Common myeloid progenitor, CD34-positive (primary cell): ENCODE results near the gene MYO18A.

Experiments
- CTCF ChIA-PET: fragments of 350-600 bp; sonication (Branson Sonifier 250); formaldehyde crosslinking; loops from one replicate; lab custom pipeline; 2021; ENCODE audit warnings: antibody characterized with exemption; lab: Charles Lee
- POLR2A ChIA-PET: fragments of 350-600 bp; sonication (Branson Sonifier 250); formaldehyde crosslinking; loops from one replicate; lab custom pipeline; 2021; ENCODE audit warnings: antibody characterized with exemption; lab: Charles Lee
- DNase-seq, 3 donors: peaks; one replicate each; pipeline versions ENCODE4 v3.0.0 to v3.0.0-alpha.2; 2013
- H3K27ac ChIP-seq, 2 experiments: 1 replicate in 1 of 2; 2 replicates in 1 of 2; pipeline ENCODE4 v1.7.0; 2013; ENCODE audit warnings: inconsistent platforms in 2 of 2, low read length in 2 of 2, mild to moderate bottlenecking in 2 of 2, low read depth in 1 of 2, moderate library complexity in 1 of 2; ENCODE audit not compliant: severe bottlenecking in 2 of 2, insufficient read depth in 1 of 2, poor library complexity in 1 of 2
- H3K27me3 ChIP-seq, 5 experiments: replicated peaks in 2 of 5; 1 replicate in 3 of 5; 2 replicates in 2 of 5; pipeline versions ENCODE4 v1.6.1 to v1.7.0; 2013; ENCODE audit warnings: low read length in 4 of 5, mild to moderate bottlenecking in 2 of 5, moderate library complexity in 2 of 5, inconsistent platforms in 1 of 5; ENCODE audit not compliant: insufficient read depth in 5 of 5, control insufficient read depth in 4 of 5
- H3K36me3 ChIP-seq, 4 experiments: 1 replicate in 2 of 4; 2 replicates in 2 of 4; pipeline versions ENCODE4 v1.6.1 to v1.7.0; 2013; ENCODE audit warnings: low read length in 3 of 4, control low read depth in 1 of 4, mild to moderate bottlenecking in 1 of 4; ENCODE audit not compliant: control insufficient read depth in 4 of 4, insufficient read depth in 4 of 4
- H3K4me1 ChIP-seq, 4 experiments: 1 replicate in 3 of 4; 2 replicates in 1 of 4; pipeline versions ENCODE4 v1.6.1 to v1.7.1; 2013; ENCODE audit warnings: low read length in 3 of 4, mild to moderate bottlenecking in 3 of 4, control low read depth in 1 of 4, inconsistent platforms in 1 of 4, moderate library complexity in 1 of 4; ENCODE audit not compliant: control insufficient read depth in 4 of 4, insufficient read depth in 4 of 4; ENCODE audit errors: control extremely low read depth in 1 of 4
- H3K4me3 ChIP-seq, 7 experiments: 1 replicate in 4 of 7; 2 replicates in 3 of 7; pipeline versions ENCODE4 v1.5.1 to v1.7.0; 2013; ENCODE audit warnings: mild to moderate bottlenecking in 7 of 7, low read length in 6 of 7, moderate library complexity in 6 of 7, inconsistent platforms in 2 of 7, low read depth in 2 of 7, control low read depth in 1 of 7; ENCODE audit not compliant: insufficient read depth in 4 of 7, control insufficient read depth in 1 of 7; ENCODE audit errors: extremely low read depth in 1 of 7
- H3K9me3 ChIP-seq, 5 experiments: 1 replicate in 4 of 5; 2 replicates in 1 of 5; pipeline versions ENCODE4 v1.6.1 to v1.7.1; 2013; ENCODE audit warnings: low read length in 4 of 5, mild to moderate bottlenecking in 2 of 5, inconsistent platforms in 1 of 5, low read depth in 1 of 5, moderate library complexity in 1 of 5; ENCODE audit not compliant: control insufficient read depth in 4 of 5, insufficient read depth in 2 of 5; ENCODE audit errors: control extremely low read depth in 1 of 5
- WGBS: methylation state at CpG from one replicate; pipeline ENCODE4 v1.1.5; 2013; ENCODE audit not compliant: insufficient coverage; 5-methylcytosine and 5-hydroxymethylcytosine counted together

MYO18A gene

GRCh38 chr17:29115961-29116803, 64.0 kb downstream of the MYO18A start:
- ChIA-PET CTCF (interaction anchor here (0.9 to 26.1 kb wide), 34 partner anchors 9 to 245 kb away, joined by 3 to 673 read pairs (median 4); partner anchors contain the start of gene PHF12), POLR2A (interaction anchor here (1.5 kb wide), 1 partner anchor 24 kb away, joined by 6 read pairs; no protein-coding TSS in a partner anchor)
- H3K9me3 ChIP-seq = no peaks in the 10 kb centered on the region
- no peaks in the 10 kb centered on the region for H3K4me1 ChIP-seq
- no peak overlapping the region for H3K4me3 ChIP-seq
- no peak overlapping the region for H3K27ac ChIP-seq
- peak; percentile 48 to 61 (median 59) for DNase-seq
- 55% methylated on average over 6 of the region's 20 CpGs for WGBS
- H3K36me3 ChIP-seq = peaks cover 10 to 94% (median 76%) of the 10 kb centered on the region in 4 experiments
- H3K27me3 ChIP-seq = no peaks in the 10 kb centered on the region

- no peak for DNase-seq
- H3K9me3 ChIP-seq = no peaks in the 10 kb centered on the region
- H3K27ac ChIP-seq = no peak overlapping the region
- ChIA-PET CTCF (interaction anchor here (0.9 to 26.1 kb wide), 21 partner anchors 8 to 153 kb away, joined by 3 to 673 read pairs (median 5); no protein-coding TSS in a partner anchor), POLR2A (no interaction called here)
- peaks cover 10 to 94% (median 75%) of the 10 kb centered on the region in 4 experiments for H3K36me3 ChIP-seq
- H3K4me1 ChIP-seq = no peaks in the 10 kb centered on the region
- 97% methylated on average over 8 of the region's 9 CpGs for WGBS
- H3K27me3 ChIP-seq = no peaks in the 10 kb centered on the region
- H3K4me3 ChIP-seq = no peak overlapping the region
Observed at GRCh38 chr17:29115435-29115834, 64.8 kb downstream of the MYO18A start.

- CTCF ChIA-PET = interaction anchor here (0.6 to 26.1 kb wide), 14 partner anchors 10 to 152 kb away, joined by 3 to 673 read pairs (median 3); no protein-coding TSS in a partner anchor
- POLR2A ChIA-PET = no interaction called here
- no peaks in the 10 kb centered on the region for H3K27me3 ChIP-seq
- H3K4me3 ChIP-seq = no peak overlapping the region
- H3K36me3 ChIP-seq = peaks cover 10 to 97% (median 78%) of the 10 kb centered on the region in 4 experiments
- H3K4me1 ChIP-seq = no peaks in the 10 kb centered on the region
- no peak for DNase-seq
- H3K9me3 ChIP-seq = no peaks in the 10 kb centered on the region
- WGBS = 98% methylated on average over 4 of the region's 5 CpGs
- no peak overlapping the region for H3K27ac ChIP-seq
Observed at GRCh38 chr17:29114141-29114540, 66.1 kb downstream of the MYO18A start.

GRCh38 chr17:29113334-29113733, 66.9 kb downstream of the MYO18A start:
- Histone ChIP-seq H3K36me3 (peaks cover 13 to 96% (median 76%) of the 10 kb centered on the region in 4 experiments), H3K4me3 (no peak overlapping the region), H3K27ac (peak overlapping the region in 1 of 2 experiments; percentile 14), H3K27me3 (no peaks in the 10 kb centered on the region), H3K4me1 (no peaks in the 10 kb centered on the region), H3K9me3 (no peaks in the 10 kb centered on the region)
- WGBS = 100% methylated on average over 5 of the region's 6 CpGs
- ChIA-PET POLR2A (interaction anchor here (1.4 kb wide), 1 partner anchor 11 kb away, joined by 3 read pairs; no protein-coding TSS in a partner anchor), CTCF (interaction anchor here (0.6 to 26.1 kb wide), 9 partner anchors 13 to 151 kb away, joined by 3 to 673 read pairs (median 4); no protein-coding TSS in a partner anchor)
- DNase-seq = no peak

GRCh38 chr17:29112771-29113295, 67.4 kb downstream of the MYO18A start:
- POLR2A ChIA-PET = interaction anchor here (0.6 to 1.4 kb wide), 3 partner anchors 11 to 149 kb away, joined by 3 to 4 read pairs (median 3); no protein-coding TSS in a partner anchor
- no peak overlapping the region for H3K4me3 ChIP-seq
- peaks cover 15 to 96% (median 73%) of the 10 kb centered on the region in 4 experiments for H3K36me3 ChIP-seq
- DNase-seq = no peak
- H3K27me3 ChIP-seq = no peaks in the 10 kb centered on the region
- 89% methylated on average over 9 of the region's 11 CpGs for WGBS
- H3K4me1 ChIP-seq = peaks cover 0 to 3% (median 0%) of the 10 kb centered on the region in 4 experiments
- H3K27ac ChIP-seq = peak overlapping the region in 1 of 2 experiments; percentile 14
- no peaks in the 10 kb centered on the region for H3K9me3 ChIP-seq
- CTCF ChIA-PET = interaction anchor here (0.7 to 26.1 kb wide), 13 partner anchors 12 to 151 kb away, joined by 3 to 673 read pairs (median 5); no protein-coding TSS in a partner anchor

GRCh38 chr17:29111816-29112499, 68.2 kb downstream of the MYO18A start:
- no peaks in the 10 kb centered on the region for H3K27me3 ChIP-seq
- H3K27ac ChIP-seq = peak overlapping the region in 1 of 2 experiments; percentile 39
- H3K36me3 ChIP-seq = peaks cover 13 to 96% (median 75%) of the 10 kb centered on the region in 4 experiments
- 79% methylated on average over 15 of the region's 20 CpGs for WGBS
- DNase-seq = peak; percentile 48 to 66 (median 58)
- H3K4me3 ChIP-seq = no peak overlapping the region
- ChIA-PET POLR2A (interaction anchor here (0.6 to 1.4 kb wide), 3 partner anchors 12 to 148 kb away, joined by 3 to 4 read pairs (median 3); no protein-coding TSS in a partner anchor), CTCF (interaction anchor here (0.7 to 26.1 kb wide), 22 partner anchors 9 to 150 kb away, joined by 3 to 673 read pairs (median 4); no protein-coding TSS in a partner anchor)
- H3K4me1 ChIP-seq = peaks cover 0 to 8% (median 0%) of the 10 kb centered on the region in 4 experiments
- H3K9me3 ChIP-seq = no peaks in the 10 kb centered on the region
